ENCODE results near the gene CRIP2.

Gene CRIP2

GRCh38 chr14:105455086-105455640, 19.5 kb upstream of the CRIP2 start:
- TF ChIP-seq TAF1 (IDR thresholded peaks at IDR 0.05; ENCODE audit: low read depth) (no peak), CEBPB (IDR thresholded peaks at IDR 0.05) (no peak), NFIC (IDR thresholded peaks at IDR 0.05) (no peak), REST (IDR thresholded peaks at IDR 0.05; ENCODE audit: low read depth) (no peak), FOXM1 (IDR thresholded peaks at IDR 0.05; ENCODE audit: borderline replicate concordance, low read depth) (no peak), USF1 (IDR thresholded peaks at IDR 0.05) (no peak), RAD21 (IDR thresholded peaks at IDR 0.05; ENCODE audit: low read depth) (no peak), TEAD4 (IDR thresholded peaks at IDR 0.05) (no peak), ZBTB7A (IDR thresholded peaks at IDR 0.05; ENCODE audit: low read depth) (no peak), EGR1 (IDR thresholded peaks at IDR 0.05) (no peak), TCF12 (IDR thresholded peaks at IDR 0.05; ENCODE audit: low read depth) (no peak), YY1 (IDR thresholded peaks at IDR 0.05; ENCODE audit: low read depth) (no peak), EP300 (IDR thresholded peaks at IDR 0.05; ENCODE audit: borderline replicate concordance) (no peak)
- TF ChIP-seq, protein P1, sequence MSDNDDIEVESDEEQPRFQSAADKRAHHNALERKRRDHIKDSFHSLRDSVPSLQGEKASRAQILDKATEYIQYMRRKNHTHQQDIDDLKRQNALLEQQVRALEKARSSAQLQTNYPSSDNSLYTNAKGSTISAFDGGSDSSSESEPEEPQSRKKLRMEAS (IDR thresholded peaks at IDR 0.05) = no peak

DNA sequence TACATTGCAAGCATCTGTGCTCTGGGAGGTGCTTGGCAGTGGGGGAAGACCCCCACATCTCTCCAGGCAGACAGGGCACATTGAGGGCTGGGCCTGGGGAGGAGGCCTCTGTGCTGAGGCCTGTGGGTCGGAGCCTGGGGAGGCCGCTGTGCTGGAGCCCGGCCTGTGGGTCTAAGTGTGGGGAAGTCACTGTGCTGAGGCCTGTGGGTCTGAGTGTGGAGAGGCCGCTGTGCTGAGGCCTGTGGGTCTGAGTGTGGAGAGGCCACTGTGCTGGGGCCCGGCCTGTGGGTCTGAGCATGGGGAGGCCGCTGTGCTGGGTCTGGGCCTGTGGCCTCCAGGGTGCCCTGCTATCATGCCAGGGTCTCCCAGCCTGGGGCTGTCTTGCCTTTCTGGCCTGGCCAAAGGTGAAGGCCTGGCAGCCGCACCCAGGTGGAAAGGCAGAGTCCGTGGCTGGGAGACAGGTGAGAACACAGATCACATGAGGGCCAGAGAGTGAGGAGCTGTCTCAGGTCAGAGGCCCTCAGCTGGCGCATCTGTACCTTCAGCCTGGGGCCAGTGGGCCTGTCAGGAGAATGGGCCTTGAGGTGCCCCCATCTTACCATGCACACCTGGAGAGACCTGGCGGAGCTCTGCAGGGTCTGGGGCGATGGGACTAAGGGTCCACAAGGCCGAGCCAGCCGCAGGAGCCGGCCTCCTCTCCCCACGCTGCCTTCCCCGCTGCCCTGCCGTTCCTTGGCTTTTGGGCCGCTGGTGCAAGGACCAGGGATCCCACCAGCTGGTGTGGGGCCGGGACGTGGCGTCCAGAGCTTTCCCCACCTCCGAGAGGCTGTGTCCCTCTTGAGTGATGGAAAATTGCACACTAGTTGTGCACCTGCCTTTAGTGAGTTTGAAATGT, 18.6 kb upstream of the CRIP2 start:
- TF ChIP-seq TEAD4 (IDR thresholded peaks at IDR 0.05) (no peak), FOXM1 (IDR thresholded peaks at IDR 0.05; ENCODE audit: borderline replicate concordance, low read depth) (no peak), ZBTB7A (IDR thresholded peaks at IDR 0.05; ENCODE audit: low read depth) (no peak), EGR1 (IDR thresholded peaks at IDR 0.05) (no peak), REST (IDR thresholded peaks at IDR 0.05; ENCODE audit: low read depth) (no peak), TCF12 (IDR thresholded peaks at IDR 0.05; ENCODE audit: low read depth) (no peak), RAD21 (IDR thresholded peaks at IDR 0.05; ENCODE audit: low read depth) (no peak), YY1 (IDR thresholded peaks at IDR 0.05; ENCODE audit: low read depth) (no peak), CEBPB (IDR thresholded peaks at IDR 0.05) (no peak)

- TF ChIP-seq ZBTB7A (IDR thresholded peaks at IDR 0.05; ENCODE audit: low read depth) = no peak
- TF ChIP-seq CREB1 (IDR thresholded peaks at IDR 0.05; ENCODE audit: low read depth) = no peak
- no peak for TF ChIP-seq EP300 (IDR thresholded peaks at IDR 0.05; ENCODE audit: borderline replicate concordance)
- TF ChIP-seq, protein P1 (IDR thresholded peaks at IDR 0.05) = no peak
- TF ChIP-seq EGR1 (IDR thresholded peaks at IDR 0.05) = no peak
- no peak for TF ChIP-seq RAD21 (IDR thresholded peaks at IDR 0.05; ENCODE audit: low read depth)
- TF ChIP-seq YY1 (IDR thresholded peaks at IDR 0.05; ENCODE audit: low read depth) = no peak
- no peak for TF ChIP-seq USF1 (IDR thresholded peaks at IDR 0.05)
- TF ChIP-seq FOXM1 (IDR thresholded peaks at IDR 0.05; ENCODE audit: borderline replicate concordance, low read depth) = no peak
- no peak for TF ChIP-seq TCF12 (IDR thresholded peaks at IDR 0.05; ENCODE audit: low read depth)
- no peak for TF ChIP-seq TAF1 (IDR thresholded peaks at IDR 0.05; ENCODE audit: low read depth)
- no peak for TF ChIP-seq CEBPB (IDR thresholded peaks at IDR 0.05)
- TF ChIP-seq NFIC (IDR thresholded peaks at IDR 0.05) = no peak
- TF ChIP-seq TEAD4 (IDR thresholded peaks at IDR 0.05) = no peak
These were observed 17.6 kb upstream of the CRIP2 start for GRCh38 chr14:105456736-105457617.

DNA sequence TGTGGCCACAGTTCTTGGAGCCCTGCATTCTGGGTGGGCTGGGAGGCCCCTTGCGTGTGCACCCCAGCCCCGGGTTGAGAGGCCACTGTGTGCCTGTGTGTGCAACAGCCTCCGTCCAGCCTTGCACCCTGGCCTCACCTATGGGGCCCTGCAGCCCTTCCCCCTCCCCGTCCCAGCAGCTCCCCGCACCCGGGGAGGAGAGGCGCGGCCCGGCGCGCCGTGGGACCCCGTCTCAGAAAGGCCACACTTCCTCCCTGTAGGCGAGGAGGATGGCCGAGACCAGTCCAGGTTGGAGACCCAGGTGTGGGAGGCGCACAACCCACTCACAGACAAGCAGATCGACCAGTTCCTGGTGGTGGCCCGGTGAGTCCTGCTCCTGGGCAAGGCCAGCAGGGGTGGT, 16.6 kb upstream of the CRIP2 start:
- TF ChIP-seq FOXM1 (IDR thresholded peaks at IDR 0.05; ENCODE audit: borderline replicate concordance, low read depth) (no peak), TEAD4 (IDR thresholded peaks at IDR 0.05) (no peak), TAF1 (IDR thresholded peaks at IDR 0.05; ENCODE audit: low read depth) (no peak), YY1 (IDR thresholded peaks at IDR 0.05; ENCODE audit: low read depth) (no peak), CREB1 (IDR thresholded peaks at IDR 0.05; ENCODE audit: low read depth) (no peak), CEBPB (IDR thresholded peaks at IDR 0.05) (no peak), REST (IDR thresholded peaks at IDR 0.05; ENCODE audit: low read depth) (no peak), ZBTB7A (IDR thresholded peaks at IDR 0.05; ENCODE audit: low read depth) (no peak), EGR1 (IDR thresholded peaks at IDR 0.05) (no peak), USF1 (IDR thresholded peaks at IDR 0.05) (no peak), EP300 (IDR thresholded peaks at IDR 0.05; ENCODE audit: borderline replicate concordance) (no peak), RAD21 (IDR thresholded peaks at IDR 0.05; ENCODE audit: low read depth) (no peak), TCF12 (IDR thresholded peaks at IDR 0.05; ENCODE audit: low read depth) (no peak), NFIC (IDR thresholded peaks at IDR 0.05) (no peak)
- TF ChIP-seq, protein P1 (IDR thresholded peaks at IDR 0.05) = no peak

Data from Ishikawa (cell line).